GM15510 (cell line): ENCODE measurements around the gene BCAS4.

Experiments
- POLR2A ChIP-seq: IDR thresholded peaks from 3 replicates; pipeline ENCODE4 v1.6.1; 2011; ENCODE audit warnings: borderline replicate concordance; ENCODE audit not compliant: insufficient read length; ENCODE audit errors: extremely low read depth

BCAS4 gene

DNA sequence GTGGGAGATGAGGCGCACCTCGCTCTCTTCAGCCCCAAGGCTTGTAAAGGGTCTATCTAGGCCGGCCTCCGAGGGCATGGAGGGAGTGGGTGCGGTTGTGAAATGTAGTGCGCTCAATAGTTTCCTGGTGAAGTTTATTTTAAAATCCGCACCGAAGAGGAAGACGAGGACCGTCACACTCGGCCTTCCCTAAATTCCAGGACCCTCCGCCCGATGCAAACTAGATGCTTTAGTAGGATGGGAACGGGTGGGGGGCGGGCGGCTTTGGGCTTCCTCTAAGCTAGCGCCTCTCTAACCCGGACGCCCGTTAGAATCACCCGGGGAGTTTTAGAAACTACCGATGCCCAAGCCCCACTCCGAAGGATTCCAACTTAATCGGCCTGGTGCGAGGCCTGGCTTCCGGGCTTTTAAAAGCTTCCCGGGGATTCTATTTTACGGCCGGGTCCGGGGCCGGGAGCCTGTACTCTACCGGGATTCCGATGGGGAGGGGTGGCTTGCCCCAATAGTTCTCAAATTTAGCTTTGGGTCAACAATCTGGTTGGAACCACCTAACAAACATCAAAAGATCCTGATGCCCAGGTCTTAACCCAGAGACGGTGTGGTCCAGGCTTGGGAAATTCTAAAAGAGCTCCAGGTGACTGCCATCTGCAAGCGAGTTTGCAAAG lies 548 bp upstream of the BCAS4 start:
- no peak for TF ChIP-seq POLR2A

DNA sequence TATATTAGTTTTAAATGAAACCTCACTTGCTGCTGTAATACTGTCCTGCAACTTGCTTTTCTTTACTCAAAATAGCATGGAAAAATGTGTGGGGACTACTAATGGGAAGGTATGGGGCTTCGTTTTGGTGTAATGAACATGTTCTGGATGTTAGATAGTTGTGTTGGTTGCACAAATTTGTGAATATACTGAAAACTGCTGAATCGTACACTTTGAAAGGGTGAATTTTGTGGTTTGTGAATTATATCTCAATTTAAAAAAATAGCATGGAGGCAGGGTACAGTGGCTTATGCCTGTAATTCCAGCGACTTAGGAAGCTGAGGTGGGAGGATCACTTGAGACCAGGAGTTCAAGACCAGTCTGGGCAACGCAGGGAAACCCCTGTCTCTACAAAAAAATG lies 2.3 kb downstream of the BCAS4 start:
- no peak for TF ChIP-seq POLR2A

DNA sequence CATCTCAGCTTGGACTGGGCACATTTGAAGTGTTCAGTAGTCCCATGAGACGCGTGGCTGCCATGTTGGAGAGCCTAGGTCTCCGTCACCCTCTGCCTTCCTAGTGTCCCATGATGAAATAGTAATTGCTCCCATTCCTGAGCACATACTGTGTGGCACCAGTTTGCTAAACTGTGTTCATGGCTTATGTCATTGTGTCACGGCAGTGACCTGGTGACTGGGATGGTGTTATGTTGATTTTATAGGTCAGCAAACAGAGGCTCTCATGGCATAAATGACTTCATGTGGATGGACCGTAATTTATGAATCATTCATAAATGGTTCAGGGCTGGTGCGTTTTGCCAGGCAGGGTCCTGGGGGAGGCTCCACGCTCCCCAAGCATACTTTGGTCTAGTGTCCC lies 3.8 kb downstream of the BCAS4 start:
- no peak for TF ChIP-seq POLR2A

DNA sequence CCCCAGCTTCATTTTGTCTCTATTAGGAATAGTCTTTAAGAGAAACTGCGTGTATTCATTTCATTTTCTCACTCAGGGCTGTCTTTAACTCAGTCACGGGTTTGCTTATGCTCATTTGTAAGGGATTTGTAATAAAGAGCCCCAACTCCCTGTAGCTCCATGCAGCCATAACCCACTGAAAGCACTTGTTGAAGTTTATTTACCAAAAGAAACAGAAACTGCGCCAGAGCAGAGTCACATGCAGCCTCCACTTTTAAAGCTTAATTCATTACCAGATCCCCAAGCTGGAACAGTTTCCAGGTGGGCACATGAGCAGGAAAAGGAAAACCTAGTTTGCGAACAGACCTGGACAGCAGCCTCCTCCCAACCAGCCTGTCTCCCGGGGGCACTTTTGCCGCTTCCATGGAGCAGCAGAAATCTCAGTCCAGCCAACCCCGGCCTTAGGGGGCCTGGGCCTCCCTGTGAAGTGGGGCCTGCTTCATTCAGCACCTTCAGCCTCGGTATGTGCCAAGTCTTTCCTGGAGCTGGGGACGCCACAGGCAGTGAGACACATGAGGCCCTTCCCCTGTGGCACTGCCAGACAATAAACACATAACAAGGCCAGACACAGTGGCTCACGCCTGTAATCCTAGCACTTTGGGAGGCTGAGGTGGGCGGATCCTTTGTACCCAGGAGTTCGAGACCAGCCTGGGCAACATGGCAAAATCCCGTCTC lies 4.5 kb downstream of the BCAS4 start:
- TF ChIP-seq POLR2A: no peak

DNA sequence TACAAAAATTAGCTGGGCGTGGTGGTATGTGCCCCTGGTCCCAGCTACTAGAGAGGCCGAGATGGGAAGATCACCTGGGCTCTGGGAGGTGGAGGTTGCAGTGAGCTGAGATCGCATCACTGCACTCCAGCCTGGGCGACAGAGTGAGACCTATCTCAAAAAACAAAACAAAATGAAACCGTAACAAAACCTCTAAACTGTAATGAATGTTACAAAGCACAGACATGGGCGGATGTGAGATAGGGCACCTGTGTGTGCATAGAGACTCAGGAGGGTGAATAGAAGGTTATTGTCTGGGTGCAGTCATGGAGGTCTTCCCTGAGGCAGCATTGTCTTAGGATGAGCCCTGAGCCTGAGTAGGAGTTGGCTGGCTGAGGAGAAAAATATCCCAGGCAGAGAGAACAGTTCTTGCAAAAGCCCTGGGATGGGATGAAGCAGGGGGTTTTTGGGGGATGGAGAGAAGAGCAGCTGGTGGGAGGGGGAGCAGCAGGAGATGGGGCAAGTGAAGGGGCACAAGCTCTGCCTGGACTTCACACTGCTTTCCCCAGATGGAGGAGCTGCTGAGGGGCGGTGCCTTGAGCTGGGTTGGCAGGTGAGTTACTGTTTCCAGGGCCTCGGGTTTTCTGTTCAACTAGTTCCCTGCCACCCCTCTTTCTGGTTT lies 5.2 kb downstream of the BCAS4 start:
- no peak for TF ChIP-seq POLR2A

DNA sequence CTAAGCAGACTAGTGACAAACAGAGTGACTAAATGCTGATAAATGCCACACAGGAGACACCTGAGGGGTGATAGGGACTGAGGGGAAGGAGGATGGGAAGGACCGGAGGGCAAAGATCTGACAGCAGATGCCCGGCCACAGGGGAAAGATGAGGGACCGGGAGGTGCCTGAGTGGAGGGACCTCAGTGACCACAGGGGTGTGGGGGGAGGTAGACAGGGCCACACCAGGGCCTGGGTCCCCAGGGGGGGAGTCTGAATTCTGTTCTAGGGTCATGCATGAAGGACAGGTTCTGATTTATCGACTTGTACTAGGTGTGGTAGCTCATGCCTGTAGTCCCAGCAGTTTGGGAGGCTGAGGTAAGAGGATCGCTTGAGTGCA lies 6.9 kb downstream of the BCAS4 start:
- no peak for TF ChIP-seq POLR2A

DNA sequence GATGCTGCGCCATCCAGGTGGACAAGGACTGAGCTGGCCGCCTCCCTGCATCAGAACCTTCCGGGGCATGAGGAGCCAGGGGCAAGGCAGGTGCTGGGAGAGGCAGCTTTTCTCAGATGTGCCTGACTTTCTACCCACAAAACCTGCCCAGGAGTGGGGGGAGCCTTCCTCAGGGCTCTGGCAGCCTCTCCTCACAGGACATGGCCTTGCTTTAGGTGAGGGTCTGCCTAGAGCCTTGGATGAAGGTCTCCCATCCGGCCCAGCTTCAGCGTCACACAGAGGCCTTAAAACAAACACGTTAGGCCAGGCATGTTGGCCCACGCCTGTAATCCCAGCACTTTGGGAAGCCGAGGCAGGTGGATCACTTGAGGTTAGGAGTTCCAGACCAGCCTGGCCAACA lies 7.4 kb downstream of the BCAS4 start:
- no peak for TF ChIP-seq POLR2A

DNA sequence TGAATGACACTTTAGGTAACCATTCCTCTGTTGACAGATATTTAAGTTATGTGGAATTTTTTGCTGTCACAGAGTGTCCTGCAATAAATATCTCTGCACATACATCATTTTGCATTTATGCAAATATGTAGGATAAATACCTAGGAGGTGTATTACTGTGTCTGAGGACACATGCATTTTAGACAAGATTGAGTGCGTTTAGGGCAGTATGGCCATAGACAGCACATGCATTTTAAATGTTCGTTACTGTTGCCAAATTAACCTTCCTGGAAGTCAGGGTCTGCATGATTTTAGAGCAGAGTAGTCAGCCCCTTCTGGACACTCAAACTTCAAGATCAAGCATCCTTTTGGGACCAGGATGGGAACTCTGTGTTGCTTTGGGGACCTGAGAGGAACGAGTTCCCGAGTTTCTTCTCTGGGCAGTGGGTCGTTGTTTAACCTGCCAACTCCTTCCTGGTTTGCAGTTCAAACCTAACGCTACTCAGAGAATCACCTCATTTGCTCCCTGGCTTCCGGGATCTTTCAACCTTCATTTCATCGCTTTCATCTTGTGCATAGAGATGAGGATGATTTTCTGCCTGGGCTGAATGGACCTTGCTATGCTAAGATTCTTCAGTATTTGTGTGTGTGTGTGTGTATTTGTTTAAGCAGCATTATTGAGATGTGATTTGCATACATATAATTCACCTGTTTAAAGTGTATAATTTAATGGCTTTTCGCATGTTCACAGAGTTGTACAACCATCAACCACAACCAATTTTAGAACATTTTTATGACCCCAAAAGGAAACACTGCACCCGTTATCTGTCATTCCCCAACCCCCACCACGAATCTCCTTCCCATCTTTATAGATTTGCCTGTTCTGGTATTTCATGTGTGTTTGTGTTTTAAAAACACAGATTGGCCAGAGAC lies 9.8 kb downstream of the BCAS4 start:
- TF ChIP-seq POLR2A: no peak

DNA sequence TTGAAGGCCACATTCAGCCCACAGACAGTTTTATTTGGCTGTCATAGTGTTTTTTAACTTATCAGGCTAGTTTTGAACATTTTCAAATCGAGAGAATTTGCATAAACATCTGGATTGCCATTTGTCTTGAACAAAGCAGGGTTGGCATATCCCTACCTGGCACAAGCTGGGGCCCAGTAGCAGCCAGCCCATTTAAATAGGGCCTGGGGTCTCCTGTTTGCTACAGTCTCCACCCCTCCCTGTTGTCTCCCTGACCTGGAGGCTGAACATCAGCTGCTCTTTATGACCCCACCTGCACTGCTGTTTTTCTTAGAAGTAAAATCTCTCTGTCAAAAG lies 10.5 kb downstream of the BCAS4 start:
- TF ChIP-seq POLR2A: no peak

DNA sequence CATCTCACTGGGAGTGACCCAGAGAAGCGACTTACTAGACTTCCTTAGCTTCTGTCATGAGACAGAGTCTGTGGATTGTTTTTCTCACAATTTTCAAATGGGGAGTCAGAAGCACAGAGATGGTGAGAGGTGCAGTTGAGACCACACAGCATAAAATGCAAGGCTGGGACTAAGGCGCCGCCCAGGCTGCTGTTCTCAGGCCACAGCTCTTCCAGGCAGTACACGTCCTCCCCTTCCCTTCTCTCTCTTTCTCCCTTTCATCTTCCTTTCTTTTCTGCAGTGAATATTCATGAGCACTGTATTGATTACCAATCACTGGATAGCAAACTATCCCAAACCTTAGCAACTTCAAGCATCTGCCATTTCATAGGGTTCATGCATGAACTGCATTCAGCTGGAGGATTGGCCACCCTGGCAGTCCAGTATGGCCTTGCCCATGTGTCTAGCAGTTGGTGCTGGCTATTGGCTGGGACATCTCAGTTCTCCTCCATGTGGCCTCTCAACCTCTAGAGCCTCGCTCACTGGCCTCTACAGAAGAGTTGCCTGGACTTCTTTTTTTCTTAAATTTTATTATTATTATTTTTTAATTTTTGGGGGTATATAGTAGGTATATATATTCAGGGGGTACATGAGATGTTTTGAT lies 11.4 kb downstream of the BCAS4 start:
- TF ChIP-seq POLR2A: no peak

DNA sequence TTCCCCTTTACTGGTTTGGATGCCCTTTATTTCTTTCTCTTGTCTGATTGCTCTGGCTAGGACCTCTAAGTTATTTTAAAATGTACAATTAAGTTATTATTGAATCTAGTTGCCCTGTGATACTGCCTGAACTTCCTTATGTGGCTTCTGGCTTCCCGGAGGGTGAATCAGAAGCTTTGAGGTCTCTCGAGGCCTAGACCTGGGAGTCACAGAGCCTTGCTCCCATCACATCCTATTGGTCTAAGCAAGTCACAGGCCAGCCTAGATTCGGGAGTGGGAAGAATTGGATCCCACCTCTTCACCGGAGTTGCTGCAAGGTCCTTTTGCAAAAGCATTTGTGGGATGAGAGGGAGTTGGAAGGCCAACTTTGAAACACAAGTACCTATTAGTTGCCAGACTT lies 15.2 kb downstream of the BCAS4 start:
- TF ChIP-seq POLR2A: no peak

DNA sequence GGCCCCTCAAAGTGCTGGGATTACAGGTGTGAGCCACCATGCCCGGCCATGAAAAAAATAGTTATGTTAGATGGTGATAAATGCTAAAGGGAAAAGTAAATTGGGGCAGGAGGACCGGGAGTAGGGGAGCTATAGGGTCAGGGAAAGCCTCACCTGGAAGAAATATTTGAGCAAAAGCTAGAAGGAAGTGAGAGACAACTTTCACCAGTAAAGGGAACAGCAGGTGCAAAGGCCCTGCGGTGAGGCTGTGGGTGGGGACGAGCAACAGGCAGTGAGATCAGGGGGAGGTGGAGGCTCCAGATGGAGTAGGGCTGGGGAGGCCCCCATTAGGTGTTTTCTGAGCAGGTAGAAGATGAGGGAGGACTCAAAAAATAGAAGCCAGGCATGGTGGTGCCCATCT lies 16.0 kb downstream of the BCAS4 start:
- TF ChIP-seq POLR2A: no peak

DNA sequence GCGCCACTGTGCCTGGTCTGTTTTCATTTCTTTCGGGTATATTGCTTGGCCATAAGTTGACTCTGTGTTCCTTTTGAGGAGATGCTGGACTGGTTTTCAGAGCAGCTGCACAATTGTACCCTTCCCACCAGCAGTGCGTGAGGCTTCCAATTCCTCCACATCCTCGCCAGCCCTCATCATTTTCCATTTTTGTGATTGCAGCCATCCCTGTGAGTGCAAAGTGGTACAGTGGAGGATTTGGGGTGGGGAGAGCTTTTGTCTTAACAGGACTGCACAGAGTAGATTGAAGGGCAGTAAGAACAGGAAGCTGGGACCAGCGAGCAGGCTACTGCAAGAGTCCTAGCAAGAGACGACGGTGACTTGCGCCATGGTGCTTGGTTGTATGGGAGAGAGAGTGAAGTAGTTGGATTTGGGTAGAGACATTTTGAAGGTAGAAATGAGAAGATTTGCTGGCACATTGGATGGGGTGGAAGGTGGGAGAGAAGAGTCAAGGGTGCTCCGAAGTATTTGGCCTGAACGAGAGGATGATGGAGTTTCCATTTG lies 18.3 kb downstream of the BCAS4 start:
- TF ChIP-seq POLR2A: no peak

DNA sequence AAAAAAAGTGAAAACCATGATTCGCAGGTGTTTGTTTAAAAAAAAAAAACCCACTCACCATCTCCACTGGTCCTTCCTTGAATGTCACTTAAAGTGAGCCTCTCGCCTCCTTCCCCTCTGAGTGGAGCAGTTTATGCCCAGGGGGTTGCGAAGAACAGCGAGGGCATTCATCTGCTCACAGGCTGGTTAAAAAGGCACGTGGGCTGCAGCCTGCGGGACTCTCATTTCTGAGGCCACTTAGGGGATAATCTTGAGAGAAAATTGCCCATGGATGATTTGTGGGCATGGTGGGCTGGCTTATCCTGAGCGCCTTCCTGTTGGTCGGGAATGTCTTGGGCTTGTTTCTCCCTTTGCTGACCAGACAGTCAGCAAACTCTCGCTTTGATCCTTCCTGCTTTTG lies 18.9 kb downstream of the BCAS4 start:
- TF ChIP-seq POLR2A: no peak
